H9 (cell line): ENCODE data around the gene PACC1. TPM values are rescaled to one million over a fixed set of nuclear protein-coding genes. Genes with fewer than 3 reads are reported as not detected.

ENCODE experiments used
- DNase-seq: peaks from one replicate; pipeline ENCODE4 v3.0.0-alpha.2; 2017
- H2AFZ ChIP-seq: one replicate; pipeline ENCODE4 v1.6.1; 2013; ENCODE audit warnings: mild to moderate bottlenecking, low read length, control low read depth, moderate library complexity
- H2AK5ac ChIP-seq: 2 replicates; pipeline ENCODE4 v1.6.1; 2013; ENCODE audit warnings: low read length, control low read depth, mixed read lengths; ENCODE audit not compliant: insufficient read length
- H2BK120ac ChIP-seq: one replicate; pipeline ENCODE4 v1.6.1; 2013; ENCODE audit warnings: low read depth, mild to moderate bottlenecking, low read length, control low read depth, inconsistent platforms; ENCODE audit not compliant: poor library complexity, severe bottlenecking
- H2BK12ac ChIP-seq: 2 replicates; pipeline ENCODE4 v1.6.1; 2013; ENCODE audit warnings: low read length, control low read depth, mixed read lengths, low read depth; ENCODE audit not compliant: insufficient read length
- H2BK15ac ChIP-seq: 2 replicates; pipeline ENCODE4 v1.6.1; 2013; ENCODE audit warnings: low read depth, low read length, control low read depth
- H2BK20ac ChIP-seq: one replicate; pipeline ENCODE4 v1.6.1; 2013; ENCODE audit warnings: low read depth, mild to moderate bottlenecking, low read length, control low read depth, inconsistent platforms; ENCODE audit not compliant: poor library complexity, severe bottlenecking
- H2BK5ac ChIP-seq: 2 replicates; pipeline ENCODE4 v1.6.1; 2013; ENCODE audit warnings: low read length, control low read depth, mixed read lengths; ENCODE audit not compliant: insufficient read length
- H3K14ac ChIP-seq: 2 replicates; pipeline ENCODE4 v1.6.1; 2013; ENCODE audit warnings: low read length, control low read depth; ENCODE audit not compliant: insufficient read depth
- H3K18ac ChIP-seq: 2 replicates; pipeline ENCODE4 v1.6.1; 2013; ENCODE audit warnings: low read depth, mild to moderate bottlenecking, mixed read lengths, low read length, control low read depth; ENCODE audit not compliant: insufficient read length
- H3K23ac ChIP-seq: 2 replicates; pipeline ENCODE4 v1.6.1; 2013; ENCODE audit warnings: low read length, control low read depth, mixed read lengths, low read depth; ENCODE audit not compliant: insufficient read length
- H3K23me2 ChIP-seq: 2 replicates; pipeline ENCODE4 v1.6.1; 2013; ENCODE audit warnings: low read depth, mild to moderate bottlenecking, mixed read lengths, low read length, control low read depth; ENCODE audit not compliant: insufficient read length, poor library complexity, severe bottlenecking
- H3K27ac ChIP-seq: 2 replicates; pipeline ENCODE4 v1.5.1; 2013; ENCODE audit warnings: low read length, control low read depth, mixed read lengths, low read depth; ENCODE audit not compliant: insufficient read length
- H3K27me3 ChIP-seq: 2 replicates; pipeline ENCODE4 v1.6.1; 2013; ENCODE audit warnings: low read length, control low read depth, inconsistent platforms; ENCODE audit not compliant: insufficient read depth
- H3K4ac ChIP-seq: 2 replicates; pipeline ENCODE4 v1.6.1; 2013; ENCODE audit warnings: low read depth, mild to moderate bottlenecking, control low read depth, inconsistent platforms, low read length, moderate library complexity
- H3K4me1 ChIP-seq: 2 replicates; pipeline ENCODE4 v1.6.1; 2013; ENCODE audit warnings: low read length, control low read depth, inconsistent platforms; ENCODE audit not compliant: insufficient read depth
- H3K4me2 ChIP-seq: 2 replicates; pipeline ENCODE4 v1.6.1; 2013; ENCODE audit warnings: low read length, control low read depth, mixed read lengths; ENCODE audit not compliant: insufficient read length, insufficient read depth
- H3K56ac ChIP-seq: 2 replicates; pipeline ENCODE4 v1.6.1; 2013; ENCODE audit warnings: low read depth, mild to moderate bottlenecking, mixed read lengths, low read length, control low read depth; ENCODE audit not compliant: insufficient read length
- H3K79me1 ChIP-seq: 2 replicates; pipeline ENCODE4 v1.6.1; 2013; ENCODE audit warnings: low read depth, mild to moderate bottlenecking, moderate library complexity, low read length, control low read depth, inconsistent platforms; ENCODE audit not compliant: insufficient read depth, poor library complexity, severe bottlenecking
- H3K79me2 ChIP-seq: 2 replicates; pipeline ENCODE4 v1.6.1; 2013; ENCODE audit warnings: low read length, control low read depth, inconsistent platforms; ENCODE audit not compliant: insufficient read depth
- H3K9ac ChIP-seq: 2 replicates; pipeline ENCODE4 v1.6.1; 2013; ENCODE audit warnings: low read length, control low read depth, mixed read lengths; ENCODE audit not compliant: insufficient read length; ENCODE audit errors: extremely low read depth
- H3K9me3 ChIP-seq: one replicate; pipeline ENCODE4 v1.6.1; 2013; ENCODE audit warnings: low read depth, low read length, inconsistent platforms; ENCODE audit not compliant: control insufficient read depth
- H3T11ph ChIP-seq: one replicate; pipeline ENCODE4 v1.6.1; 2013; ENCODE audit warnings: mild to moderate bottlenecking, low read length, control low read depth, inconsistent platforms
- H4K20me1 ChIP-seq: one replicate; pipeline ENCODE4 v1.6.1; 2013; ENCODE audit not compliant: control insufficient read depth, insufficient read length, insufficient read depth
- H4K5ac ChIP-seq: 2 replicates; pipeline ENCODE4 v1.6.1; 2013; ENCODE audit warnings: low read depth, mild to moderate bottlenecking, mixed read lengths, low read length, control low read depth; ENCODE audit not compliant: insufficient read length
- H4K8ac ChIP-seq: replicated peaks from 2 replicates; pipeline ENCODE4 v1.6.1; 2013; ENCODE audit warnings: low read length, control low read depth, mixed read lengths, low read depth; ENCODE audit not compliant: insufficient read length
- H4K91ac ChIP-seq: 2 replicates; pipeline ENCODE4 v1.6.1; 2013; ENCODE audit warnings: low read depth, mild to moderate bottlenecking, moderate library complexity, mixed read lengths, low read length, control low read depth; ENCODE audit not compliant: insufficient read length
- H3K27ac Mint-ChIP-seq, 3 experiments: 2 replicates in 2 of 3; 3 replicates in 1 of 3; pipeline ENCODE4 v1.8.0; 2020 to 2021; ENCODE audit warnings: mixed read lengths in 3 of 3, mild to moderate bottlenecking in 1 of 3, moderate library complexity in 1 of 3
- H3K27me3 Mint-ChIP-seq: 2 replicates; pipeline ENCODE4 v1.8.0; 2021; ENCODE audit warnings: low read depth, mild to moderate bottlenecking, moderate library complexity, mixed read lengths
- H3K36me3 Mint-ChIP-seq, 3 experiments: 2 replicates in 2 of 3; 3 replicates in 1 of 3; pipeline ENCODE4 v1.8.0; 2020 to 2021; ENCODE audit warnings: low read depth in 3 of 3, mixed read lengths in 3 of 3; ENCODE audit not compliant: insufficient read depth in 1 of 3
- H3K4me1 Mint-ChIP-seq, 2 experiments: 2 replicates each; pipeline ENCODE4 v1.8.0; 2020; ENCODE audit warnings: mixed read lengths in 2 of 2
- H3K4me3 Mint-ChIP-seq, 2 experiments: 2 replicates in 1 of 2; 3 replicates in 1 of 2; pipeline ENCODE4 v1.8.0; 2020 to 2021; ENCODE audit warnings: mild to moderate bottlenecking in 2 of 2, mixed read lengths in 2 of 2, moderate library complexity in 1 of 2
- H3K9me3 Mint-ChIP-seq, 2 experiments: 2 replicates in 1 of 2; 3 replicates in 1 of 2; pipeline ENCODE4 v1.8.0; 2020; ENCODE audit warnings: mild to moderate bottlenecking in 2 of 2, mixed read lengths in 2 of 2, moderate library complexity in 1 of 2
- WGBS: extraction: QIAGEN DNeasy Blood & Tissue Kit; methylation state at CpG from one replicate; pipeline ENCODE4 v1.1.7; 2013; ENCODE audit warnings: missing lambda C conversion rate, low lambda C conversion rate, mixed read lengths; ENCODE audit not compliant: insufficient read length; ENCODE audit errors: extremely low coverage; 5-methylcytosine and 5-hydroxymethylcytosine counted together
- total RNA-seq: library from RNA; stranded (reverse); gene quantifications from 2 replicates; pipeline ENCODE4 v1.2.1, GENCODE V29; 2021
- TF ChIP-seq, protein P1 (sequence below): fragments of 200-600 bp; sonication (generic); conservative IDR thresholded peaks from 3 replicates; pipeline ENCODE4 v1.8.0; 2021; ENCODE audit warnings: antibody characterized with exemption, mild to moderate bottlenecking

Gene PACC1
- total RNA-seq, 1 experiment from 2014 or later: 10.9 TPM

DNA sequence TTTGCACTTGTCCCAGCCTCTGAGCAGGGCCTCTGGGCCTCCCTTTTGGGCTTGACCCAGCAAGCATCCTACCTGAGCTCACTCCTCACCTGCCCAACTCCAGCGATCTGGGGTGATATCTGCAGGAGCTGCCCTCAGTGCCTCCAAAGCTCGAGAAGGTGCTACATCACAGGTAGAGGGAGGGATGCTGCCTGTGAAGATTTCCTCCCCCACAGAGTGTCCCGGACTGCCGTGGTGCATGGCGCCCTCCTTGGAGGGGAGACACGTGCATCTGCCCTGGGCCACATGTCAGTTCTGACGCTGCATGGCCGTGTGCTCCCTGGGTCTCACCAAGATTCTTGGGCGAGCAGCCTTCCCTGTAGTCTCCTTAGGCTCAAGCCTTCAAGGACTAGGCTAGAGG, 45.7 kb upstream of the PACC1 start:
- no peak overlapping the region for H2AFZ ChIP-seq
- H3K18ac ChIP-seq: no peak overlapping the region
- no peak overlapping the region for H3K4ac ChIP-seq
- DNase-seq: no peak
- H4K8ac ChIP-seq: no peak overlapping the region
- Mint-ChIP-seq H3K27ac (0 out of 7 replicates have a peak overlapping the region, but pooled peaks of 1 of the 3 experiments have one; percentile 38), H3K4me3 (no peak overlapping the region; a peak in 1 of 5 replicates), H3K36me3 (no peaks in the 10 kb centered on the region; a peak in 1 of 7 replicates), H3K9me3 (peaks cover 3 to 4% of the 10 kb centered on the region in 2 experiments; a peak in 3 of 5 replicates), H3K27me3 (no peaks in the 10 kb centered on the region; the same call in 1 of the 2 replicates), H3K4me1 (peaks cover 20 to 32% of the 10 kb centered on the region in 2 experiments)
- no peak overlapping the region for H2BK5ac ChIP-seq
- H2BK120ac ChIP-seq: no peak overlapping the region
- no peak overlapping the region for H4K5ac ChIP-seq
- H2BK15ac ChIP-seq: no peak overlapping the region
- H2BK20ac ChIP-seq: no peak overlapping the region
- H3K4me1 ChIP-seq: no peaks in the 10 kb centered on the region; the same call in 1 of the 2 replicates
- no peaks in the 10 kb centered on the region for H3K79me2 ChIP-seq
- H3K23me2 ChIP-seq: no peaks in the 10 kb centered on the region
- H2AK5ac ChIP-seq: no peak overlapping the region
- H3K27ac ChIP-seq: no peak overlapping the region
- no peak overlapping the region for H2BK12ac ChIP-seq
- H3K23ac ChIP-seq: no peak overlapping the region
- no peak overlapping the region for H3K9ac ChIP-seq
- TF ChIP-seq, protein P1, sequence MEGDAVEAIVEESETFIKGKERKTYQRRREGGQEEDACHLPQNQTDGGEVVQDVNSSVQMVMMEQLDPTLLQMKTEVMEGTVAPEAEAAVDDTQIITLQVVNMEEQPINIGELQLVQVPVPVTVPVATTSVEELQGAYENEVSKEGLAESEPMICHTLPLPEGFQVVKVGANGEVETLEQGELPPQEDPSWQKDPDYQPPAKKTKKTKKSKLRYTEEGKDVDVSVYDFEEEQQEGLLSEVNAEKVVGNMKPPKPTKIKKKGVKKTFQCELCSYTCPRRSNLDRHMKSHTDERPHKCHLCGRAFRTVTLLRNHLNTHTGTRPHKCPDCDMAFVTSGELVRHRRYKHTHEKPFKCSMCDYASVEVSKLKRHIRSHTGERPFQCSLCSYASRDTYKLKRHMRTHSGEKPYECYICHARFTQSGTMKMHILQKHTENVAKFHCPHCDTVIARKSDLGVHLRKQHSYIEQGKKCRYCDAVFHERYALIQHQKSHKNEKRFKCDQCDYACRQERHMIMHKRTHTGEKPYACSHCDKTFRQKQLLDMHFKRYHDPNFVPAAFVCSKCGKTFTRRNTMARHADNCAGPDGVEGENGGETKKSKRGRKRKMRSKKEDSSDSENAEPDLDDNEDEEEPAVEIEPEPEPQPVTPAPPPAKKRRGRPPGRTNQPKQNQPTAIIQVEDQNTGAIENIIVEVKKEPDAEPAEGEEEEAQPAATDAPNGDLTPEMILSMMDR: no peak
- H4K20me1 ChIP-seq: no peaks in the 10 kb centered on the region
- no peaks in the 10 kb centered on the region for H3K79me1 ChIP-seq
- no peak overlapping the region for H3K14ac ChIP-seq
- no peak overlapping the region for H3T11ph ChIP-seq
- no peak overlapping the region for H3K4me2 ChIP-seq
- no peaks in the 10 kb centered on the region for H3K27me3 ChIP-seq
- WGBS: no CpG with 5 or more reads among the region's 9 CpGs
- H3K9me3 ChIP-seq: no peaks in the 10 kb centered on the region
- no peak overlapping the region for H3K56ac ChIP-seq
- H4K91ac ChIP-seq: no peak overlapping the region
